Natural killer cell (primary cell): Measurements from ENCODE around the gene AFAP1. TPM values are rescaled to one million over a fixed set of nuclear protein-coding genes. Genes with fewer than 3 reads are reported as not detected.
A peak's percentile ranks its signal among the peaks of the same experiment; 100 is the strongest.

Source experiments
- ATAC-seq, 3 donors: fragments of 150-1000 bp in 2 of 3; fragments of 200-7000 bp in 1 of 3; cut with Tn5 transposase; 1 replicate in 1 of 3; 2 replicates in 2 of 3; pipeline ENCODE4 v1.10.0; 2021; ENCODE audit warnings: mild to moderate bottlenecking in 2 of 3, moderate library complexity in 2 of 3
- DNase-seq, 2 donors: peaks; one replicate each; pipeline versions ENCODE4 v3.0.0 to v3.0.0-alpha.2; 2013 to 2021; ENCODE audit warnings: mixed read lengths in 1 of 2
- H3K27ac ChIP-seq: one replicate; pipeline ENCODE4 v1.5.1; 2013; ENCODE audit warnings: mild to moderate bottlenecking, low read length
- H3K27me3 ChIP-seq: one replicate; pipeline ENCODE4 v1.6.1; 2013; ENCODE audit warnings: low read length; ENCODE audit not compliant: control insufficient read depth, insufficient read depth
- H3K36me3 ChIP-seq: one replicate; pipeline ENCODE4 v1.6.1; 2013; ENCODE audit warnings: low read length; ENCODE audit not compliant: control insufficient read depth, insufficient read depth
- H3K4me1 ChIP-seq: one replicate; pipeline ENCODE4 v1.6.1; 2013; ENCODE audit warnings: low read length; ENCODE audit not compliant: control insufficient read depth, insufficient read depth
- H3K4me3 ChIP-seq: one replicate; pipeline ENCODE4 v1.5.1; 2013; ENCODE audit warnings: low read length
- H3K9me3 ChIP-seq: one replicate; pipeline ENCODE4 v1.6.1; 2013; ENCODE audit warnings: low read length; ENCODE audit not compliant: control insufficient read depth, insufficient read depth
- H3K27ac Mint-ChIP-seq, 2 donors: one replicate each; pipeline ENCODE4 v1.8.0; 2022; ENCODE audit warnings: mild to moderate bottlenecking in 2 of 2, mixed read lengths in 2 of 2, moderate library complexity in 1 of 2
- H3K27me3 Mint-ChIP-seq, 2 donors: one replicate each; pipeline ENCODE4 v1.8.0; 2022; ENCODE audit warnings: low read depth in 2 of 2, mixed read lengths in 2 of 2
- H3K36me3 Mint-ChIP-seq: one replicate; pipeline ENCODE4 v1.8.0; 2022; ENCODE audit warnings: mixed read lengths
- H3K4me1 Mint-ChIP-seq, 2 donors: one replicate each; pipeline ENCODE4 v1.8.0; 2022; ENCODE audit warnings: mixed read lengths in 2 of 2
- H3K4me3 Mint-ChIP-seq: one replicate; pipeline ENCODE4 v1.8.0; 2022; ENCODE audit warnings: mild to moderate bottlenecking, moderate library complexity, mixed read lengths
- H3K9me3 Mint-ChIP-seq, 2 donors: one replicate each; pipeline ENCODE4 v1.8.0; 2022; ENCODE audit warnings: mixed read lengths in 2 of 2
- CTCF ChIP-seq: fragments of 200-600 bp; IDR thresholded peaks from one replicate; pipeline ENCODE4 v1.8.0; 2022; ENCODE audit warnings: antibody characterized with exemption
- WGBS: methylation state at CpG from one replicate; pipeline ENCODE4 v1.1.7; 2013; ENCODE audit warnings: missing lambda C conversion rate; ENCODE audit not compliant: insufficient coverage; 5-methylcytosine and 5-hydroxymethylcytosine counted together
- intact Hi-C: fragments of 100-400 bp; cut with micrococcal nuclease; formaldehyde crosslinking; loops from one replicate; pipeline ENCODE4 v1.14.2; 2022
- total RNA-seq, 4 donors: library from RNA; stranded (reverse); fragments of 120-200 nt in 1 of 4; gene quantifications; one replicate each; pipeline versions ENCODE4 v1.2.3 to v1.2.4, GENCODE V29; 2013 to 2022

The AFAP1 gene
- total RNA-seq, 3 donors from 2014 or later (not counting 1 experiment from before 2014, with no cell fraction given): 4.9 to 12.5 (median 9.5) TPM

GRCh38 chr4:7879127-7879526 is 60.5 kb downstream of the AFAP1 start:
- peaks cover 3 to 7% of the 10 kb centered on the region in 2 donors for H3K27me3 Mint-ChIP-seq
- H3K4me1 Mint-ChIP-seq: peaks cover 0 to 18% of the 10 kb centered on the region in 2 donors
- no peaks in the 10 kb centered on the region for H3K9me3 Mint-ChIP-seq
- intact Hi-C loops: no loop called here
- no peak overlapping the region for H3K27ac Mint-ChIP-seq
- Histone ChIP-seq H3K9me3 (no peaks in the 10 kb centered on the region), H3K4me1 (peaks cover 5% of the 10 kb centered on the region), H3K27ac (no peak overlapping the region), H3K4me3 (no peak overlapping the region), H3K27me3 (no peaks in the 10 kb centered on the region), H3K36me3 (no peaks in the 10 kb centered on the region)
- no peak for ATAC-seq
- H3K4me3 Mint-ChIP-seq: no peak overlapping the region
- WGBS: 86% methylated on average over 6 of the region's 6 CpGs
- TF ChIP-seq CTCF: no peak
- DNase-seq: no peak
- no peaks in the 10 kb centered on the region for H3K36me3 Mint-ChIP-seq

- 93% methylated on average over 6 of the region's 6 CpGs for WGBS
- no peaks in the 10 kb centered on the region for H3K36me3 Mint-ChIP-seq
- DNase-seq (no peak), ATAC-seq (no peak)
- no peak for TF ChIP-seq CTCF
- peaks cover 0 to 18% of the 10 kb centered on the region in 2 donors for H3K4me1 Mint-ChIP-seq
- peaks cover 3 to 7% of the 10 kb centered on the region in 2 donors for H3K27me3 Mint-ChIP-seq
- peak overlapping the region in 1 of 2 donors; percentile 58 for H3K27ac Mint-ChIP-seq
- Histone ChIP-seq H3K4me3 (no peak overlapping the region), H3K9me3 (no peaks in the 10 kb centered on the region), H3K4me1 (peaks cover 5% of the 10 kb centered on the region), H3K36me3 (no peaks in the 10 kb centered on the region), H3K27me3 (no peaks in the 10 kb centered on the region), H3K27ac (no peak overlapping the region)
- intact Hi-C loops: no loop called here
- no peaks in the 10 kb centered on the region for H3K9me3 Mint-ChIP-seq
- H3K4me3 Mint-ChIP-seq: no peak overlapping the region
Measured at GRCh38 chr4:7878323-7878722, 61.3 kb downstream of the AFAP1 start.

GRCh38 chr4:7877176-7877575 is 62.5 kb downstream of the AFAP1 start:
- no peak for TF ChIP-seq CTCF
- intact Hi-C loops: no loop called here
- peaks cover 0 to 18% of the 10 kb centered on the region in 2 donors for H3K4me1 Mint-ChIP-seq

GRCh38 chr4:7876201-7876875 is 63.3 kb downstream of the AFAP1 start:
- no peak for TF ChIP-seq CTCF
- Histone ChIP-seq H3K4me3 (no peak overlapping the region), H3K36me3 (no peaks in the 10 kb centered on the region), H3K27ac (no peak overlapping the region), H3K9me3 (no peaks in the 10 kb centered on the region), H3K27me3 (no peaks in the 10 kb centered on the region), H3K4me1 (peaks cover 5% of the 10 kb centered on the region)
- Mint-ChIP-seq H3K27ac (no peak overlapping the region), H3K36me3 (no peaks in the 10 kb centered on the region), H3K4me1 (peaks cover 0 to 17% of the 10 kb centered on the region in 2 donors), H3K4me3 (no peak overlapping the region), H3K27me3 (peaks cover 3 to 7% of the 10 kb centered on the region in 2 donors), H3K9me3 (no peaks in the 10 kb centered on the region)
- DNase-seq (peak in 1 of 2 donors; percentile 60), ATAC-seq (peak in 2 of 3 donors; percentile 41 to 52)
- intact Hi-C loops: no loop called here
- WGBS: 56% methylated on average over 12 of the region's 15 CpGs

More at GRCh38 chr4:7877176-7877575, 62.5 kb downstream of the AFAP1 start:
- Mint-ChIP-seq H3K27ac (no peak overlapping the region), H3K9me3 (no peaks in the 10 kb centered on the region), H3K36me3 (no peaks in the 10 kb centered on the region), H3K27me3 (peaks cover 3 to 7% of the 10 kb centered on the region in 2 donors), H3K4me3 (no peak overlapping the region)
- Histone ChIP-seq H3K4me3 (no peak overlapping the region), H3K4me1 (peaks cover 5% of the 10 kb centered on the region), H3K27me3 (no peaks in the 10 kb centered on the region), H3K36me3 (no peaks in the 10 kb centered on the region), H3K9me3 (no peaks in the 10 kb centered on the region), H3K27ac (no peak overlapping the region)
- 81% methylated on average over 6 of the region's 6 CpGs for WGBS
- DNase-seq (no peak), ATAC-seq (no peak)
